ENCODE data around the gene ANKFN1.
"Not testable (repeated sequence)": the region's sequence is repeated elsewhere in the genome, so short reads cannot be mapped to it uniquely, and the experiment has no call there.

The ANKFN1 gene

GRCh38 chr17:56392321-56392720, 239.0 kb downstream of the ANKFN1 start:
- CTCF ChIA-PET: interaction anchor here (0.6 kb wide), 1 partner anchor 54 kb away, joined by 3 read pairs; no protein-coding TSS in a partner anchor
- POLR2A ChIA-PET (ENCODE audit: low non-redundant PET): no interaction called here
- DNase-seq (ENCODE audit: low spot score): no peak
- no peak for TF ChIP-seq CTCF (conservative IDR thresholded peaks at IDR 0.05; ENCODE audit: low read depth)
- no peak overlapping the region for H3K27ac ChIP-seq

GRCh38 chr17:56393156-56393555, 239.9 kb downstream of the ANKFN1 start:
- DNase-seq (ENCODE audit: low spot score): no peak
- ChIA-PET CTCF (no interaction called here), POLR2A (ENCODE audit: low non-redundant PET) (no interaction called here)
- TF ChIP-seq CTCF (conservative IDR thresholded peaks at IDR 0.05; ENCODE audit: low read depth): no peak
- no peak overlapping the region for H3K27ac ChIP-seq

GRCh38 chr17:56395787-56396186, 242.5 kb downstream of the ANKFN1 start:
- ChIA-PET CTCF (no interaction called here), POLR2A (ENCODE audit: low non-redundant PET) (no interaction called here)
- no peak overlapping the region for H3K27ac ChIP-seq
- no peak for DNase-seq (ENCODE audit: low spot score)
- no peak for TF ChIP-seq CTCF (conservative IDR thresholded peaks at IDR 0.05; ENCODE audit: low read depth)

GRCh38 chr17:56407086-56407485, 253.8 kb downstream of the ANKFN1 start:
- ChIA-PET CTCF (interaction anchor here (0.6 kb wide), 1 partner anchor 1009 kb away, joined by 3 read pairs; no protein-coding TSS in a partner anchor), POLR2A (ENCODE audit: low non-redundant PET) (no interaction called here)
- H3K27ac ChIP-seq: no peak overlapping the region
- no peak for DNase-seq (ENCODE audit: low spot score)
- TF ChIP-seq CTCF (conservative IDR thresholded peaks at IDR 0.05; ENCODE audit: low read depth): no peak

GRCh38 chr17:56412356-56412755, 259.1 kb downstream of the ANKFN1 start:
- DNase-seq (ENCODE audit: low spot score); CTCF ChIA-PET; POLR2A ChIA-PET (ENCODE audit: low non-redundant PET); H3K27ac ChIP-seq: not testable (repeated sequence)

GRCh38 chr17:56416682-56417351, 263.5 kb downstream of the ANKFN1 start:
- ChIA-PET CTCF (no interaction called here), POLR2A (ENCODE audit: low non-redundant PET) (no interaction called here)
- no peak for TF ChIP-seq CTCF (conservative IDR thresholded peaks at IDR 0.05; ENCODE audit: low read depth)
- no peak overlapping the region for H3K27ac ChIP-seq
- no peak for DNase-seq (ENCODE audit: low spot score)

GRCh38 chr17:56424005-56424404, 270.7 kb downstream of the ANKFN1 start:
- POLR2A ChIA-PET (ENCODE audit: low non-redundant PET): no interaction called here
- no peak overlapping the region for H3K27ac ChIP-seq
- CTCF ChIA-PET: no interaction called here
- DNase-seq (ENCODE audit: low spot score): no peak
- TF ChIP-seq CTCF (conservative IDR thresholded peaks at IDR 0.05; ENCODE audit: low read depth): no peak

Measured in RWPE1 (cell line).